Activated T-cell treated with anti-CD3 and anti-CD28 coated beads, Interleukin-2, amount 50 U/mL, for 24 hours (primary cell): ENCODE data around the gene POLN.
A peak's percentile ranks its signal among the peaks of the same experiment; 100 is the strongest.

ENCODE experiments used
- DNase-seq: peaks from one replicate; pipeline ENCODE4 v3.0.0-alpha.2; 2020
- H3K27ac Mint-ChIP-seq: 2 replicates; pipeline ENCODE4 v1.8.0; 2020; ENCODE audit warnings: mild to moderate bottlenecking, mixed read lengths
- H3K27me3 Mint-ChIP-seq: 2 replicates; pipeline ENCODE4 v1.8.0; 2020; ENCODE audit warnings: mixed read lengths
- H3K36me3 Mint-ChIP-seq: 2 replicates; pipeline ENCODE4 v1.8.0; 2020; ENCODE audit warnings: low read depth, mixed read lengths
- H3K4me1 Mint-ChIP-seq: 2 replicates; pipeline ENCODE4 v1.8.0; 2020; ENCODE audit warnings: low read depth, mixed read lengths
- H3K4me3 Mint-ChIP-seq: 2 replicates; pipeline ENCODE4 v1.8.0; 2020; ENCODE audit warnings: mild to moderate bottlenecking, moderate library complexity, mixed read lengths
- H3K9me3 Mint-ChIP-seq: 2 replicates; pipeline ENCODE4 v1.8.0; 2020; ENCODE audit warnings: mixed read lengths

POLN gene

GRCh38 chr4:2241410-2242353, at the start of gene POLN, which contains the start of gene HAUS3:
TSS of gene POLN (minus strand) at chr4:2242121. CDS start at chr4:2229231, 12,890 bp downstream.
TSS of gene HAUS3 (minus strand) at chr4:2242121. CDS start at chr4:2240946, 1,175 bp downstream.
- Mint-ChIP-seq H3K4me1 (peaks cover 63% of the 10 kb centered on the region), H3K4me3 (peak within 1 kb of the TSS; percentile 96), H3K9me3 (no peaks in the 10 kb centered on the region)

DNA sequence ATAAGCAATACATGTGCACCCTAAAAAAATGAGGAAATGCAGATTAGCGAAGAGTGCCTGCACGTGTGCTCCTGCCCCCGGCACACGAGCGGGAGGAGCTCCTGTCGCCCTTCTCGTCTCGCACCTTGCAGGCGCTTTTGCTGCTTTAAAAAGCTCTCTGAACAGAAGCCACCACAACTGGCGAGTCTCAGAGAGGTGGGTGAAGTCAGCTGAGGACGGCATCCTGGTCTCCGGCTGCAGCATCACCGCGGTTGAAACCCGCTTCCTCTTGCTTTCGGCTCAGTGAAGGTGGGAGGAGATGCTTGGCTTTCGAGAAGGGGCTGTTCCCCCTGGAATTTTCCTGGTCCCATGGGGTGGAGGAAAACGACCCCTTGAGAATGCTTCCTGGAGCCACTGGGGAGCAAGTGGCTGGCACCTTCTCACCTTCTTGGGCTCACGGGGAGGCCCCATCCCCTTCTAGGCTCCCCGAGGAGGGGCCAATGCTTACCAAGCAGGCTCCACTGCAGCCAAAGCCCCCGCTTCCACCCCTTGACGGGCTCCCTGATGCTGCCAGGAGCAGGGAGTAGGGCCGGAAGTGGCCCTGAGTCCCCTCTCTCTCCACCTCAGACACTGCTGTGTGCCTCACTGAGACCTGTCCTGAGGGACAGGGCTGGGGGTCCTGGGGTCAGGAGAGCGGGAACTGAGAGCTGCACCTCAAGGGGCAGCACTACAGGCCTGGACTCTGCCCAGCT, 49.2 kb upstream of the POLN start:
- DNase-seq, result peak; percentile 67
- peak overlapping the region; percentile 77 for H3K27ac Mint-ChIP-seq
- peaks cover 50% of the 10 kb centered on the region for H3K4me1 Mint-ChIP-seq
- no peaks in the 10 kb centered on the region for H3K9me3 Mint-ChIP-seq
- peak overlapping the region; percentile 57 for H3K4me3 Mint-ChIP-seq
- no peaks in the 10 kb centered on the region for H3K27me3 Mint-ChIP-seq
- H3K36me3 Mint-ChIP-seq, result no peaks in the 10 kb centered on the region

More at GRCh38 chr4:2241410-2242353, at the start of gene POLN, which contains the start of gene HAUS3:
- Mint-ChIP-seq H3K27me3 (no peaks in the 10 kb centered on the region), H3K27ac (peak within 1 kb of the TSS; percentile 94), H3K36me3 (peaks cover 41% of the 10 kb centered on the region)
- DNase-seq, result peak; percentile 100

- Mint-ChIP-seq H3K4me3 (peak overlapping the region; percentile 57), H3K27ac (peak overlapping the region; percentile 77), H3K9me3 (no peaks in the 10 kb centered on the region), H3K4me1 (peaks cover 47% of the 10 kb centered on the region), H3K36me3 (no peaks in the 10 kb centered on the region), H3K27me3 (no peaks in the 10 kb centered on the region)
- DNase-seq, result peak; percentile 30
These were observed 48.6 kb upstream of the POLN start for GRCh38 chr4:2290488-2290887.

DNA sequence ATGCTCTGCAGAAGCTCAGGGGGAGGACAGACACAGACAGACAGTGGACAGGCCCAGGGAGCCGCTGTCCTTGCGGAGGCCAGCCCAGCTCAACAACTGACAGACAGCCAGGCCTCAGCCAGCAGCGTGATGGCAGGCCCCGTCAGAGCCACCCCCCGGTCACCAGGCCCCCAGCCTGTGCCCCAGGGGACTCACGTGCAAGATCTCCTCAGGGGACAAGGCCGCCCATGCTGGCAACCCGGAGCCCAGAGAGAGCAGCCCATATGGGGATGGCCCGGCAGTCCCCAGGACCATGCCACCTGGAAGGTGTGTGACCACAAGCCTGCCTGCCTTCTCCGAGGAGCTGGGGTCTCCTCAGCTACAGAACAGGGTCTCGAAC, 48.0 kb upstream of the POLN start:
- Mint-ChIP-seq H3K9me3 (no peaks in the 10 kb centered on the region), H3K4me3 (no peak overlapping the region), H3K4me1 (peaks cover 50% of the 10 kb centered on the region), H3K27me3 (no peaks in the 10 kb centered on the region), H3K27ac (no peak overlapping the region), H3K36me3 (no peaks in the 10 kb centered on the region)
- peak; percentile 31 for DNase-seq

DNA sequence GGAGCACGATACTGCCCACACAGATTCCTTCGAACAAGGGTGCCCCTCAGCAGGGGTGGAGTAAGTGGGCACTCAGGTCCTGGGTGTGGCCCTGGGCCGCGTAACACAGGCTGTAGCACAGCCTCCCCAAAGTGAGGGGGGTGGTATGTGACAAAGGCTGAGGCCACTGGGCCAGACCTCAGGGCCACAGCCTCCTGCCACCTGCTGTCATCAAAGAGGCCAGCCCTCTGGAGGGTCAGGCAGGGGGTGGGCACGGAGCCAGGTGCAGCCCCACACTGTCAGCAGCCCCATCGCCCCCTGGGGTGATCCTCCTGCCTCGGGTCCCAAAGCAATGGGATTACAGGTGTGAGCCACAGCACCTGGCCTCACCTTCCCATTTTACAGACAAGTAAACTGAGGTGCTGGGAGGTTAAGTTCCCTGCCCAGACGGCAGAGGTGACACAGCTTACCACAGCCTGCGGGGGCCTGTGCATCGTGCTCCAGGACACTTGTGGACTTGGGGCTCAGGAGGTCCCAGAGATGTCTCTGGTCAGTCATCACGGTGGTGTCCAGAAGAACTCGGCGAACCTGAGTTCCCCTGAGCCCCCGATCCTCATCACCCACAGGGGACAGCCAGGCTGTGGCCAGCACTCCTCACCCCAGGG, 47.5 kb upstream of the POLN start:
- H3K9me3 Mint-ChIP-seq, result no peaks in the 10 kb centered on the region
- H3K4me3 Mint-ChIP-seq, result no peak overlapping the region
- H3K27ac Mint-ChIP-seq, result no peak overlapping the region
- no peaks in the 10 kb centered on the region for H3K36me3 Mint-ChIP-seq
- H3K4me1 Mint-ChIP-seq, result peaks cover 52% of the 10 kb centered on the region
- H3K27me3 Mint-ChIP-seq, result no peaks in the 10 kb centered on the region
- peak; percentile 26 for DNase-seq

DNA sequence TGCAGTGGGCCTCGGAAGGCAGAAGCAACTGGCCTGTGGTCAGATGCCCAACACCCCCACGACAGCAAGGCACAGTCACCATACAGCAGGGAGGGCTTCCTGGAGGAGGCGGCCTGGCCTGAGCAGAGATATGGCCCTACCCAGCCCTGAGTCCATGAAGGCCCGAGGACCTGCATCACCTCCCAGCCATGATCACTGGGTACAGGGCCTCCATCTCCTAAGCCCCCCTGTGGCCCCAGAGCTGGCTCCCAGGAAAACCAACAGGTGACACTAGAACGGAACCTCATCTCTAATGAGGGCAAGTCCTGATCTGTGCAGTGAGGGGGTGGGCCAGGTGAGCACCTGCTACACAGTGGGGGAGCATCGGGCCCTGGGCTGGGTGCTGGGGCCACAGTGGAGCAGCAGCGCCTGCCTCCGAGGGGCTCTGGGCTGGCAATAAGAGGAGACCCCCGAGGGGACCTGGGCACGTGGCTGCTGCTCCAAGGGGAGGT, 46.2 kb upstream of the POLN start:
- Mint-ChIP-seq H3K27ac (no peak overlapping the region), H3K4me3 (no peak overlapping the region)
- no peak for DNase-seq

GRCh38 chr4:2287594-2287915, 45.6 kb upstream of the POLN start:
- DNase-seq, result no peak
- Mint-ChIP-seq H3K27me3 (no peaks in the 10 kb centered on the region), H3K9me3 (no peaks in the 10 kb centered on the region), H3K4me1 (peaks cover 56% of the 10 kb centered on the region), H3K36me3 (no peaks in the 10 kb centered on the region), H3K27ac (no peak overlapping the region), H3K4me3 (no peak overlapping the region)

More for the DNA sequence above, 46.2 kb upstream of the POLN start:
- no peaks in the 10 kb centered on the region for H3K9me3 Mint-ChIP-seq
- no peaks in the 10 kb centered on the region for H3K27me3 Mint-ChIP-seq
- H3K36me3 Mint-ChIP-seq, result no peaks in the 10 kb centered on the region
- H3K4me1 Mint-ChIP-seq, result peaks cover 53% of the 10 kb centered on the region

GRCh38 chr4:2286904-2287593, 45.1 kb upstream of the POLN start:
- no peak overlapping the region for H3K4me3 Mint-ChIP-seq
- H3K9me3 Mint-ChIP-seq, result no peaks in the 10 kb centered on the region
- H3K27ac Mint-ChIP-seq, result no peak overlapping the region
- DNase-seq, result no peak
- no peaks in the 10 kb centered on the region for H3K27me3 Mint-ChIP-seq
- H3K36me3 Mint-ChIP-seq, result no peaks in the 10 kb centered on the region
- peaks cover 56% of the 10 kb centered on the region for H3K4me1 Mint-ChIP-seq

- H3K4me3 Mint-ChIP-seq, result no peak overlapping the region
- DNase-seq, result no peak
- H3K9me3 Mint-ChIP-seq, result no peaks in the 10 kb centered on the region
- no peaks in the 10 kb centered on the region for H3K36me3 Mint-ChIP-seq
- H3K27ac Mint-ChIP-seq, result peak overlapping the region; percentile 59
- H3K27me3 Mint-ChIP-seq, result no peaks in the 10 kb centered on the region
- peaks cover 61% of the 10 kb centered on the region for H3K4me1 Mint-ChIP-seq
These were observed 43.9 kb upstream of the POLN start for GRCh38 chr4:2285613-2286381.

DNA sequence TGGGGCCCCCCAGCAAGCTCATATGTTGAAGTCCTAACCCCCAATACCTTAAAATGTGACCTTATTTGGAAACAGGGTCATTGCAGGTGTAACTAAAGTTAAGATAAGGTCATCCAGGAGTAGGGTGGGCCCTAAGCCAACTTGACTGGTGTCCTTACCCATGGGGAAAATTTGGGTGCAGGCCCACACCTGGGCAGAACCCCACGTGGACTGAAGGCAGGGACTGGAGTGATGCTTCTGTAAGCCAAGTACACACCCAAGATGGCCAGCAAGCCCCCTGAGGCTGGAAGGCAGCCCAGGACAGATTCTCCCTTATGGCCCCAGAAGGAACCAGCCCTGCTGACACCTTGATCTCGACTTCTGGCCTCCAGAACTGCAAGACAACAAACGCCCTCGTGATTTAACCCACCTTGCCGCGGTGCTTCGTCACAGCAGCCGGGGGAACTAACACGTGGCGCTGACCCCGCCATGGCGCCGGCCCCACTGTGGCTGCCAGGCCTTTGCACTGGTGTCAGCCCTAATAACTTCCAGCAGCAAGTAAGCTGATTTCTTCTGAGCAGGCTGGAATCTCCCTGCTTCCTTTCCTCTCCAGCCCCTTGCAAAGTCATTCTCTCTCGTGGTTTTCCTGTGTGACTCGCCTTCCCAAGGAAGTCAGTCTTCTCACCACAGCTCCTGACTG, 43.2 kb upstream of the POLN start:
- no peaks in the 10 kb centered on the region for H3K9me3 Mint-ChIP-seq
- DNase-seq, result no peak
- H3K27ac Mint-ChIP-seq, result peak overlapping the region; percentile 59

DNA sequence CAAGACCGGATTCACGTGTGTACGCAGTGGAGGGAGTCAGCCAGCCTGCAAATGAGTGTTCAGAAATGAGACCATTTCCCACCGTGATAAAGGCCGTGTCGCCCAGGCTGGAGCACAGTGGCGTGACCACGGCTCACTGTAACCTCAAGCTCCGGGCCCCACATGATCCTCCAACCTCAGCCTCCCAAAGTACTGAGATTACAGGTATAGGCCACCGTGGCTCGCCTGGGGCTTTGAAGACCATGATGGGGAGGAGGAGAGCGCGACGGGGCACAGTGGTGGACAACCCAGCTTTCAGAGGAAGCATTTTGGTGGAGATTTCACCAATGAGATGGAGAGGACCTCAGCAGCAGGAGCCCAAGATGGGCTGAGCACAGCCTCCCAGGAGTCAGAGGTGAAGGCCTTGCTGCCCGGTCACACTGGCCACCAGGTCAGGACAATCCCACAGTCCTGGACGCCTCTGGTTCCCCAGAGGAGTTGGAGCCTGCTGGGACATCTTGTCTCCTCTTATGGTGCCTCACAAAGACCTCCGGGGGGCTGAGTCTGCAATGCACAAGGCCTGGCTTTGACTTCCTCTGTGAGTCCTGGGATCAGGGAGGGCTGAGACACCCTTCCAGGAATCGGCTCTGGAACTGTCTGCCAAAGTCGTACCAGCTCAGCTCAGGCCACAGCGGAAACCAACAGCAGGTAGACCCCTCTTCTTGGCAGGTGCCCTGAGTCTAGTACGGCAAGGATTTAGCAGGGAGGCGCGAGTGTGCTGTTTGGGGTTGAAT, 42.4 kb upstream of the POLN start:
- Mint-ChIP-seq H3K4me1 (peaks cover 55% of the 10 kb centered on the region), H3K27ac (no peak overlapping the region), H3K36me3 (no peaks in the 10 kb centered on the region), H3K9me3 (no peaks in the 10 kb centered on the region), H3K27me3 (no peaks in the 10 kb centered on the region), H3K4me3 (no peak overlapping the region)
- no peak for DNase-seq

More for the DNA sequence above, 43.2 kb upstream of the POLN start:
- Mint-ChIP-seq H3K4me3 (no peak overlapping the region), H3K36me3 (no peaks in the 10 kb centered on the region), H3K27me3 (no peaks in the 10 kb centered on the region), H3K4me1 (peaks cover 59% of the 10 kb centered on the region)

DNA sequence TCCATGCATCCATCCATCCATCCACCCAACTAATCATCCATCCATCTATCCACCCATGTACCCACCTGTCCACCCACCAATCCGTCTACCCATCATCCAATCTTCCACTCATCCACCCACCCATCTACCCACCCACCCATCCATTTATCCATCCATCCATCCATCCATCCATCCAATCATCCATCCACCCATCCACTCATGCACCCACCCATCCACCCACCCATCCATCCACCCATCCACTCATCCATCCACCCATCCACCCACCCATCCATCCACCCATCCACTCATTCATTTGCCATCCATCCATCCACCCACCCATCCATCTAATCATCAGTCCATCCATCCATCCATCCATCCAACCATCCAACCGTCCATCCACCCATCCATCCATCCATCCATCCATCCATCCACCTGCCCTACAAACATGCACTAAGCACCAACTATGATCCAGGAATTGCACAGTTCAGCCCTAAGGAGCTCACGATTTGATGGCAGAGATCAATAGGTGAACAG, 41.3 kb upstream of the POLN start:
- Mint-ChIP-seq H3K9me3 (no peaks in the 10 kb centered on the region), H3K36me3 (no peaks in the 10 kb centered on the region), H3K4me1 (peaks cover 53% of the 10 kb centered on the region), H3K4me3 (no peak overlapping the region), H3K27ac (no peak overlapping the region), H3K27me3 (no peaks in the 10 kb centered on the region)
- no peak for DNase-seq
